Smooth muscle cell (in vitro differentiated cells): ENCODE measurements around the gene CNN1. TPM values are rescaled to one million over a fixed set of nuclear protein-coding genes. Genes with fewer than 3 reads are reported as not detected.

Experiments used
- DNase-seq: peaks from one replicate; lab custom pipeline; 2025; ENCODE audit not compliant: unreplicated experiment; lab: John Stamatoyannopoulos, UW
- H2AFZ ChIP-seq: fragments of 200-600 bp; sonication (generic); 2 replicates; pipeline ENCODE4 v1.6.0; 2016; ENCODE audit warnings: antibody characterized with exemption, low read depth, mild to moderate bottlenecking
- H3F3A ChIP-seq: fragments of 200-600 bp; sonication (generic); 2 replicates; pipeline ENCODE4 v1.6.0; 2017; ENCODE audit warnings: antibody characterized with exemption, low read depth
- H3K27ac ChIP-seq: fragments of 200-600 bp; sonication (generic); 2 replicates; pipeline ENCODE4 v1.5.1; 2016; ENCODE audit warnings: low read depth, mild to moderate bottlenecking
- H3K27me3 ChIP-seq: fragments of 200-600 bp; sonication (generic); 2 replicates; pipeline ENCODE4 v1.6.1; 2016; ENCODE audit warnings: low read depth, mild to moderate bottlenecking
- H3K36me3 ChIP-seq: fragments of 200-600 bp; sonication (generic); 2 replicates; pipeline ENCODE4 v1.5.1; 2016; ENCODE audit warnings: low read depth
- H3K4me1 ChIP-seq: fragments of 200-600 bp; sonication (generic); 2 replicates; pipeline ENCODE4 v1.5.1; 2016; ENCODE audit warnings: low read depth
- H3K4me2 ChIP-seq: fragments of 200-600 bp; sonication (generic); 2 replicates; pipeline ENCODE4 v1.6.0; 2016; ENCODE audit warnings: mild to moderate bottlenecking
- H3K4me3 ChIP-seq: fragments of 200-600 bp; sonication (generic); 2 replicates; pipeline ENCODE4 v1.5.1; 2016; ENCODE audit warnings: mild to moderate bottlenecking
- H3K79me2 ChIP-seq: fragments of 200-600 bp; sonication (generic); 2 replicates; pipeline ENCODE4 v1.6.0; 2016; ENCODE audit warnings: low read depth, mild to moderate bottlenecking
- H3K9ac ChIP-seq: fragments of 200-600 bp; sonication (generic); 2 replicates; pipeline ENCODE4 v1.6.0; 2016; ENCODE audit warnings: low read depth
- H3K9me3 ChIP-seq: fragments of 200-600 bp; sonication (generic); replicated peaks from 2 replicates; pipeline ENCODE4 v1.5.1; 2016; ENCODE audit warnings: low read depth
- H4K20me1 ChIP-seq: fragments of 200-600 bp; sonication (generic); 2 replicates; pipeline ENCODE4 v1.6.0; 2016; ENCODE audit warnings: low read depth
- WGBS: methylation state at CpG from one replicate; pipeline ENCODE4 v1.1.7; 2016; ENCODE audit warnings: low lambda C conversion rate; 5-methylcytosine and 5-hydroxymethylcytosine counted together
- polyA plus RNA-seq: library from polyadenylated mRNA; unstranded; fragments of >200 nt; fragmentation: Nextera tagmentation; extraction: Ambion mirVana; gene quantifications from 2 replicates; pipeline ENCODE4 v1.2.1, GENCODE V29; 2016
- total RNA-seq: library from RNA; depleted of rRNA; stranded (reverse); fragments of >200 nt; gene quantifications from 2 replicates; pipeline ENCODE4 v1.2.3, GENCODE V29; 2014
- TF ChIP-seq, protein P1 (sequence below): fragments of 200-600 bp; sonication (generic); IDR thresholded peaks from 2 replicates; pipeline ENCODE4 v1.5.1; 2017; ENCODE audit warnings: borderline replicate concordance, mild to moderate bottlenecking, antibody characterized with exemption; ENCODE audit not compliant: insufficient read depth, poor library complexity, severe bottlenecking

CNN1 gene
- total and polyA plus RNA-seq, 2 experiments from 2014 or later, result 72.8 to 99.5 TPM

DNA sequence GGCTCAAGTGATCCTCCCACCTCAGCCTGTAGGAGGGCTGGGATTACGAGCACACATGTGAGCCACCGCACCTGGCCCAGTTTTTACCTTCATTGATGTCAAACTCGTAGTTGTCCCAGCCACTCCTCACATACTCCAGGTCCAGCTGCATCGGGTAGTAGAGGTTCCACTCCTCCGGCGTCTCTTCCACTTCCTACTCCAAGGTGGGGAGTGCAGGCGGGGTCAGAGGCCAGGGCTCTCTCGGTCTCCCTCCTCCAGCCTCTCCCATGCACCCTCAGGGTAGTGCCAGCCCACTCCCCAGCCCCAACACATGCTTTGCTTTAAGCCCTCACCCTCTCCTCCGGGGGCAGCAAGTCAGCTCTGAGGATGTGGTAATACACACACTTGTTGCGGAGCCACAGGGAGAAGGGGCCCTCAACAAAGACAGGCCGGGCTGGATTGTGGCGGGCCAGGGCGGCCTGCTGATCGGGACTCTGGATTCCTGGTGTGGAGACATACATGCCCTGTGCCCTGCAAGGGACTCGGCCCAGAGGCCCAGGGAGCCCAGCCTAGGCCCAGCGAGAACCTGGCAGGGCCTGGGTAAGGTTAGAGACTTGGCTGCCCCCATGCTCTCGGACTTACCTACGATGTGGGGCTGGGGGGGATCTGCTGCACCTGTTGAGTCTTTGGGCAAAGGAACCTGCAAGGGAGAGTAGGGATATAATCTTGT lies 31.1 kb upstream of the CNN1 start:
- Histone ChIP-seq H3K4me1 (peaks cover 6% of the 10 kb centered on the region), H3K9me3 (no peaks in the 10 kb centered on the region), H3K36me3 (no peaks in the 10 kb centered on the region), H3K27me3 (no peaks in the 10 kb centered on the region), H3K4me2 (no peak overlapping the region), H3K9ac (no peak overlapping the region), H2AFZ (no peak overlapping the region), H3K4me3 (no peak overlapping the region), H3F3A (no peaks in the 10 kb centered on the region), H3K79me2 (no peaks in the 10 kb centered on the region), H3K27ac (no peak overlapping the region), H4K20me1 (no peaks in the 10 kb centered on the region)
- no peak for DNase-seq
- TF ChIP-seq, protein P1, sequence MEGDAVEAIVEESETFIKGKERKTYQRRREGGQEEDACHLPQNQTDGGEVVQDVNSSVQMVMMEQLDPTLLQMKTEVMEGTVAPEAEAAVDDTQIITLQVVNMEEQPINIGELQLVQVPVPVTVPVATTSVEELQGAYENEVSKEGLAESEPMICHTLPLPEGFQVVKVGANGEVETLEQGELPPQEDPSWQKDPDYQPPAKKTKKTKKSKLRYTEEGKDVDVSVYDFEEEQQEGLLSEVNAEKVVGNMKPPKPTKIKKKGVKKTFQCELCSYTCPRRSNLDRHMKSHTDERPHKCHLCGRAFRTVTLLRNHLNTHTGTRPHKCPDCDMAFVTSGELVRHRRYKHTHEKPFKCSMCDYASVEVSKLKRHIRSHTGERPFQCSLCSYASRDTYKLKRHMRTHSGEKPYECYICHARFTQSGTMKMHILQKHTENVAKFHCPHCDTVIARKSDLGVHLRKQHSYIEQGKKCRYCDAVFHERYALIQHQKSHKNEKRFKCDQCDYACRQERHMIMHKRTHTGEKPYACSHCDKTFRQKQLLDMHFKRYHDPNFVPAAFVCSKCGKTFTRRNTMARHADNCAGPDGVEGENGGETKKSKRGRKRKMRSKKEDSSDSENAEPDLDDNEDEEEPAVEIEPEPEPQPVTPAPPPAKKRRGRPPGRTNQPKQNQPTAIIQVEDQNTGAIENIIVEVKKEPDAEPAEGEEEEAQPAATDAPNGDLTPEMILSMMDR, result no peak
- 92% methylated on average over 18 of the region's 18 CpGs for WGBS

DNA sequence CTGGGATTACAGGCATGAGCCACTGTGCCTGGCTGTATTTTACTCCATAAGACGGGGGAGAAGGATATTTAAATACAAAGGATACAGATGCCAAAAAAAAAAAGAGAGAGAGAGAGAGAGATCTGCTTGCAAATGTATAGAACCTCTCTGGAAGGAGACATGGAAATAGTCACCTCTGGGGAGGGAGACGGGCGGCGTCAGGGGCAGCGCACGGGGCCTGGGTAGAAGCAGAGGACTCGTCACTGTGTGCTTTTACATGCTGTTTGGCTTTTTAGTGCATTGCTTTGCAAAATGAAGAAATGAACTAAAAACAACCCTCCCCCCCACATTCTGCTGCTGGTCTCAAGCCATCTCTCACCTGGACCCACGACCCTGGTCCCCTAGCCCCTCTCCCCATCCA lies 28.2 kb upstream of the CNN1 start:
- Histone ChIP-seq H3K36me3 (no peaks in the 10 kb centered on the region), H3F3A (no peaks in the 10 kb centered on the region), H2AFZ (no peak overlapping the region), H4K20me1 (no peaks in the 10 kb centered on the region), H3K4me3 (no peak overlapping the region), H3K4me1 (peaks cover 6% of the 10 kb centered on the region), H3K79me2 (no peaks in the 10 kb centered on the region), H3K27ac (no peak overlapping the region), H3K4me2 (no peak overlapping the region), H3K9me3 (no peaks in the 10 kb centered on the region), H3K9ac (no peak overlapping the region), H3K27me3 (no peaks in the 10 kb centered on the region)
- DNase-seq, result no peak
- TF ChIP-seq, protein P1, result no peak
- 95% methylated on average over 8 of the region's 8 CpGs for WGBS

DNA sequence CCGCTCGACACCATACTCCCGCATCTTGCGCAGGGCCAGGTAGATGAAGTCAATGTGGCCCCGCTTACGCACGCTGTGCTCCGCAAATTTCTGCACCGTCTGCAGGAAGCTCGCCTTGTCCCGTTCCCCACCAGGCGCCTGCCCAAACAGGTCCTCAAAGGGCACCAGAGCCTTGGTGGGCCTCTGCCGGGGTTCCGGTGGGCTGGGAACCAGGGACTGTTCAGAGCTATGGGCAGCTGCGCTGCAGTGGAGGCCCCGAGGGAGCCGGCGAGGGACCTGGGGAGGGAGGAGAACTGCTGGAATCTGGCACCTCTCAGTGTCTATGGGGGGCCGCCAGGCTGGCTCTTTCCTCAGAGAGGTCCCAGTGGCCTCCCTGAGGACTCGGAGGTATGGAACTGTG lies 24.7 kb upstream of the CNN1 start:
- H3K9me3 ChIP-seq, result no peaks in the 10 kb centered on the region
- H4K20me1 ChIP-seq, result no peaks in the 10 kb centered on the region
- no peaks in the 10 kb centered on the region for H3F3A ChIP-seq
- TF ChIP-seq, protein P1, result no peak
- no peak overlapping the region for H3K9ac ChIP-seq
- WGBS, result 94% methylated on average over 20 of the region's 20 CpGs
- H3K36me3 ChIP-seq, result no peaks in the 10 kb centered on the region
- H2AFZ ChIP-seq, result no peak overlapping the region
- H3K4me3 ChIP-seq, result no peak overlapping the region
- H3K27ac ChIP-seq, result no peak overlapping the region
- no peaks in the 10 kb centered on the region for H3K27me3 ChIP-seq
- H3K4me2 ChIP-seq, result no peak overlapping the region
- DNase-seq, result no peak
- H3K4me1 ChIP-seq, result no peaks in the 10 kb centered on the region
- no peaks in the 10 kb centered on the region for H3K79me2 ChIP-seq

DNA sequence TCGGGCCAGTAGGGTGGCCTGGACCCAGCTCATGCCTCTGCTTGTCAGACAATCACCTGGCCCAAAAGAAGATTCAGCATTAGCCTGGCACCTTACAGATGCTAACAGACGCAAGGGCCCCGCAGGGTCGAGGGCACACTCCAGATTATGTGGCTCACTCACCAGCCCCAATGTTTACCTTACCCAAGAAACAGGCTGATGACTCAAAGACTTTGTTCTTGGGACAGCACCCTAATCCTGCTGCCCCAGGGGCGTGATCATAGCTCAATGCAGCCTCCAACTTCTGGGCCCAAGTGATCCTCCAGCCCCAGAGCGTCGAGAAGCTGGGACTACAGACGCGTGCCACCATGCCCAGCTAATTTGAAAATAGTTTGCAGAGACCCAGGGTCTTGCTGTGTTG lies 19.5 kb upstream of the CNN1 start:
- TF ChIP-seq, protein P1, result no peak
- H3K9me3 ChIP-seq, result no peaks in the 10 kb centered on the region
- 96% methylated on average over 9 of the region's 9 CpGs for WGBS
- H3K4me1 ChIP-seq, result no peaks in the 10 kb centered on the region
- no peak overlapping the region for H3K4me2 ChIP-seq
- no peaks in the 10 kb centered on the region for H3K27me3 ChIP-seq
- no peaks in the 10 kb centered on the region for H3K36me3 ChIP-seq
- H3K27ac ChIP-seq, result no peak overlapping the region
- H3K4me3 ChIP-seq, result no peak overlapping the region
- H4K20me1 ChIP-seq, result no peaks in the 10 kb centered on the region
- H3F3A ChIP-seq, result no peaks in the 10 kb centered on the region
- no peak overlapping the region for H3K9ac ChIP-seq
- no peak for DNase-seq
- H3K79me2 ChIP-seq, result no peaks in the 10 kb centered on the region
- H2AFZ ChIP-seq, result no peak overlapping the region
